Ecto neural progenitor cell (in vitro differentiated cells): ENCODE results near the gene HSPA1B.
"Not testable (repeated sequence)": the region's sequence is repeated elsewhere in the genome, so short reads cannot be mapped to it uniquely, and the experiment has no call there.

Experiments
- DNase-seq: peaks from one replicate; pipeline ENCODE4 v3.0.0-alpha.2; 2018; ENCODE audit warnings: low spot score

Gene HSPA1B

DNA sequence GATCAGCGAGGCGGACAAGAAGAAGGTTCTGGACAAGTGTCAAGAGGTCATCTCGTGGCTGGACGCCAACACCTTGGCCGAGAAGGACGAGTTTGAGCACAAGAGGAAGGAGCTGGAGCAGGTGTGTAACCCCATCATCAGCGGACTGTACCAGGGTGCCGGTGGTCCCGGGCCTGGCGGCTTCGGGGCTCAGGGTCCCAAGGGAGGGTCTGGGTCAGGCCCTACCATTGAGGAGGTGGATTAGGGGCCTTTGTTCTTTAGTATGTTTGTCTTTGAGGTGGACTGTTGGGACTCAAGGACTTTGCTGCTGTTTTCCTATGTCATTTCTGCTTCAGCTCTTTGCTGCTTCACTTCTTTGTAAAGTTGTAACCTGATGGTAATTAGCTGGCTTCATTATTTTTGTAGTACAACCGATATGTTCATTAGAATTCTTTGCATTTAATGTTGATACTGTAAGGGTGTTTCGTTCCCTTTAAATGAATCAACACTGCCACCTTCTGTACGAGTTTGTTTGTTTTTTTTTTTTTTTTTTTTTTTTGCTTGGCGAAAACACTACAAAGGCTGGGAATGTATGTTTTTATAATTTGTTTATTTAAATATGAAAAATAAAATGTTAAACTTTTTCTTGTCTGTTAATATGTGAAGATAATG is 2.2 kb downstream of the HSPA1B start:
- DNase-seq, result no peak

DNA sequence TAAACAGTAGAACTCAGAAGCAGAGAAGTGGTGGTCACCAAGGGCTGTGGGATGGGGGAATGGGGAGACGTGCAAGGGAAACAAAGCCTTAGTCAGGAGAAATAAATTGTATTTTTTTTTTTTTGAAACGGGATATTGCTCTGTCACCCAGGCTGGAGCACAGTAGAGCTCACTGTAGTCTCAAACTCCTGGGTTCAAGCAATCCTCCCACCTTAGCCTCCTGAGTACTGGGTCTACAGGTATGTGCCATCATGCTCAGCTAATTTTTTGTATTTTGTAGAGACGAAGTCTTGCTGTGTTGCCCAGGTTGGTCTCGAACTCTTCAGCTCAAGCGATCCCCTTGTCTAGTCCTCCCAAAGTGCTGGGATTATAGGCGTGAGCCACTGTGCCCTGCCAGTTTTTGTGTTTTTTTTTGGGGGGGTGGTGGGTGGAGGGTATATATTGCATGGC is 3.4 kb downstream of the HSPA1B start:
- no peak for DNase-seq

DNA sequence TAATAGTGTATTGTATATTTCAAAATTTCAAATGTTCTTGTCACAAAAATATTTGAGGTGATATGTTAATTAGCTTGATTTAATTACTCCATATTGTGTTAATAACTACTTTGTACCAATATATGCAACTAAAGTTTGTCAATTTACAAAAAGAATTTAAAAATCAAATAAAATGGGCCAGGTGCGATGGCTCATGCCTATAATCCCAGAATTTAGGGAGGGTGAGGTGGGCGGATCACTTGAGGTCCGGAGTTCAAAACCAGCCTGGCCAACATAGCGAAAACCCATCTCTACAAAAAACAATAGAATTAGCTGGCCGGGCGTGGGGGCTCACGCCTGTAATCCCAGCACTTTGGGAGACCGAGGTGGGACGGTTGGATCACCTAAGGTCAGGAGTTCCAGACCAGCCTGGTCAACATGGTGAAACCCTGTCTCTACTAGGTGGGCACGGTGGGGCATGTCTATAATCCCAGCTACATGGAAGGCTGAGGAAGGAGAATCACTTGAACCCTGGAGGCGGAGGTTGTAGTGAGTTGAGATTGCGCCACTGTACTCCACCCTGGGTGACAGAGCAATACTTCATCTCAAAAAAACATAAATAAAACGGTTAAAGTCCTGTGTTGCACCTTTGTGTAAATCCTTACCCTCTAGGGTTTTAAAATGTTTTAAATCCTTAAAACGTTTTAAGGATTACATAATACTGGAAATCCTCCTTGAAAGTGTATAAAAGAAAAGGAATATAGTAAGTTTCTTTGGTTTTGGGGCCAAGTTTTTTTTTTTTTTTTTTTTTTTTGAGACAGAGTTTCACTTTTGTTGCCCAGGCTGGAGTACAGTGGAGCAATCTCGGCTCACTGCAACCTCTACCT is 4.0 kb downstream of the HSPA1B start:
- no peak for DNase-seq

DNA sequence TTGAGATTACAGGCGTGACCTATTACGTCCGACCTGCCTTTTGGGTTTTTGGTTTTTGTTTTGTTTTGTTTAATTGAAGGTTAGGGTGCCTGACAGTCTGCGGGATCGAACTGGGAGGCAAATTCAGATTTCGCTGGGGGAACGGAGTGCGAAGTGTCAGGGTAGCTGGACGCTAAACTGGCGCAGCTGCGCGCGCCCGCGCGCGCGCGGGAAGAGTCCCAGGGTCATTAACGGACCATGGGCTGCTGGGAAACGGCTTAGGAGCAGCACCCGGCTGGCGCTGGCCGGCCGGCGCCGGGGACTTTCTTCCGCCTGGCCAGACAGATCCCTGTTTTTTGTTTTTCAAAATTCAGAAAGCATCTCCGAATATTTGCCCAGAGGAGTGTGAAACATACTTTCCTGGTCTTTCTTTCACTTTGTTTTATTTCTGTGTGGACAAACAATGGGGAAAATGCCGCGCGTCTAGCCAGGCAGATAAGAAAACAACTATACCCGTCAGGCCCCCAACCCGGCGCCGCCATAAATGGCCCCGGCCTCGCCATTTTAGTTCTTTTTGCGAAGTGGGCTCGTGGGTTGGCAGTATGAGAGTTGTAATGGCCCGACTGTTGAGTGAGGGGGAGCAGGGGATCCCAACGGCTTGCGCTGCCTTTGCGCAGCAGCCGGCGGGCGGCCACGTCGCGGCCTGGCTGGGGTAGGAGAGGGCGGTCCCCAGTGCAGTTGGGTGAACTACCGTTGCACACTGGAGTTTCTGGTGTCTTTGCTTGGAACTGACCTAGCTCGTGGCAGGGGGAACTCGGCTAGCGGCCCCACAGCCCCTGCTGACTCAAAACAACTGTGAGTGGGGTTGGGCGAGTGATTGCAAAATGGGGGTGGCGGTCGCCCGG is 7.1 kb downstream of the HSPA1B start:
- DNase-seq, result peak; percentile 88

DNA sequence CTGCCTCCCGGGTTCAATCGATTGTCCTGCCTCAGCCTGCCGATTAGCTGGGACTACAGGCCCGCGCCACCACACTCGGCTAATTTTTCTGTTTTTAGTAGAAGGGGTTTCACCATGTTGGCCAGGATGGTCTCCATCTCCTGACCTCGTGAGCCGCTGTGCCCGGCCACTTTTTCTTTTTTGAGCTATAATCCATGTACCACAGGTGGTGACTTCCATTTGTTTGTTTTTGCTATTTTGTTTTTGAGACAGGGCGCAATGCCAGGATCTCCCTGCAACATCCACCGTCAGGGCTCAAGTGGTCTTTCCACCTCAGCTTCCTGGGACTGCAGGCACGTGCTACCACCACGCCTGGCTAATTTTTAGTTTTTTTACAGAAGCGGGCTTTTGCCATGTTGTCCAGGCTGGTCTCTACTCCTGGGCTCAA is 8.5 kb downstream of the HSPA1B start:
- DNase-seq, result no peak

DNA sequence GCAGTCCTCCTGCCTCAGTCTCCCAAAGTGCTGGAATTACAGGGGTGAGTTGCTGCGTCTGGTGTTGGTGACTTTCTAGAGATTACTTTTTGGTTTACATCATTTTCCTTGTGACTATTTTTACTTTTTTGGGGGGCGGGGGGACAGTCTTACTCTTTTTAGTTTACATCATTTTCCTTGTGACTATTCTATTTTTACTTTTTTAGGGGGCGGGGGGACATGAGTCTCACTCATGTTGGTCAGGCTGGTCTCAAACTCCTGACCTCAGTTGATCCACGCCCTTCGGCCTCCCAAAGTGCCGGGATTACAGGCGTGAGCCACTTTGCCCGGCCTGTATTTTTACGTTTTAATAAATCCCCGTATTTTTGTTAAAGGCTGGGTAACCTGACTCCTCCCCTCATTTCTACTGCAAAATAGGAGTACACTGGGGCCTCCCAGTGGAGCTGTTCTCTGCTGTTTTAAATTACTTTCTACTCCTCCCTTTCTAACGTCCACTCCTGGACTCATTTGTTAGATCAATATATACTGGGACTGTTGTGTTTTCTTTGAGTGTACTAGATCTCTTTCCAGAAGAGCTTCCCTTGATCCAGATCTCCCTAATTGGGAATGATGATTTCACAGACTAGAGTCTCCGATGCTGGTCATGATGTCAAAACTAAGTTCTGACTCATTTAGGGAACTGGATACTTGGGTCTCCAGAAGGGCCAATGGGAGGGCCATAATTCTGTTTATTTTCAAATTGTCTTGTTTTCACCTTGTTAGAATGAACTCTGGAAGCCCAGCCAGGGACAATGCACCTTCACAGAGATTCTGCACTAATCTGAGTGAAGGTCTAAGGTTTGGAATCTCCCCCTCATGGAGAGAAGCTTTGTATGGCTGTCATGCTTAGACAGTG is 9.2 kb downstream of the HSPA1B start:
- DNase-seq, result no peak

DNA sequence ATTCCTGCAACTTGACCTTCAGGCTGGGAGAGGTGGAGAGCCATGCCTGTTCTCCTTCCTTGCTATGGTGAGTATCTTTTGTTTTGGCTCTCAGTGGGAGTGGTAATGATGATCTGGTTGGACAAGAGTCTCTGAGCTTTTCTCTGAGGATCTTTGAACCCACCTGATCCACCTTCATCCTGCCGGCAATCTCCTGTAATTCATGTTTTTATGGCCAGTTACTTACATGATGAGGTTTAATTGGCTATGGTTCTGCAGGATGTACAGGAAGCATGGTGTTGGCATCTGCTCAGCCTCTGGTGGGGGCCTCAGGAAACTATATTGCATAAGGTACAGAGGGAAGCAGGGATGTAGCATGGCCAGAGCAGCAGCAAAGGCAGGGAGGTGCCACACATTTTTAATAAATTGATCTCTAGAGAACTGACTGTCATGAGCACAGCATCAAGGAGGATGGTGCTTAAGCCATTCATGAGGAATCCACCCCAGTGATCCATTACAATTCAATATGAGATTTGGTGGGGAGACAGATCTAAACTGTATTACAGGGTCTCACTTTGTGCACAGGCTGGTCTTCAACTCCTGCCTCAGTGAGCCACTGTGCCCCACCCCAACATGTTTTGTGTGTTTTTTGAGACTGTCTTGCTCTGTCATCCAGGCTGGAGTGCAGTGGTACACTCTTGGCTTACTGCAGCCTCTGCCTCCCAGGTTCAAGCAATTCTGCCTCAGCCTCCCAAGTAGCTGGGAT is 10.0 kb downstream of the HSPA1B start:
- DNase-seq, result no peak

DNA sequence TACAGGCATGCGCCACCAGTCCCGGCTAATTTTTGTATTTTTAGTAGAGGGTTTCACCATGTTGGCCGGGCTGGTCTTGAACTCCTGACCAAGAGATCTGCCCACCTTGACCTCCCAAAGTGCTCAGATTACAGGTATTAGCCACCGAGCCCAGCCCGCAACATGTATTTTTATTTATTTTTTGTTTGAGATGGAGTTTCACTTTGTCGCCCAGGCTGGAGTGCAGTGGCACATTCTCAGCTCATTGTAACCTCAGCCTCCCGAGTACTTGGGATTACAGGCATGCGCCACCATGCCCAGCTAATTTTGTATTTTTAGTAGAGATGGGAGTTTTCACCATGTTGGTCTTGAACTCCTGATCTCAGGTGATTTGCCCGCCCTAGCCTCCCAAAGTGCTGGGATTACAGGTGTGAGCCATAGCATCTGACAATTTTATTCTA is 10.6 kb downstream of the HSPA1B start:
- not testable (repeated sequence) for DNase-seq

DNA sequence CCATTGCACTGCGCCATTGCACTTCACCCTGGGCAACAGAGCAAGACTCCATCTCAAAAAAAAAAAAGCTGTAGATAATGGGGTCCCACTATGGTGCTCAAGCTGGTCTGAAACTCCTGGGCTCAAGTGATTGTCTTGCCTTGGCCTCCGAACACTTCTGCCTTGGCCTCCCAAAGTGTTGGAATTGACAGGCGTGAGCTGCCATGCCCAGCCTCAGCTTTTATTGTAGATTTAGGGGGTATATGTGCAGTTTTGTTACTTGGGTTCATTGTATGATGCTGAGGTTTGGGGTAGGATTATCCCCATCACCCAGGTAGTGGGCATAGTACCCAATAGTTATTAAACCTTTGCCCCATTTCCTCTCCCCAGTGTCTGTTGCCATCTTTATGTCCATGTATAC is 11.4 kb downstream of the HSPA1B start:
- DNase-seq, result no peak

DNA sequence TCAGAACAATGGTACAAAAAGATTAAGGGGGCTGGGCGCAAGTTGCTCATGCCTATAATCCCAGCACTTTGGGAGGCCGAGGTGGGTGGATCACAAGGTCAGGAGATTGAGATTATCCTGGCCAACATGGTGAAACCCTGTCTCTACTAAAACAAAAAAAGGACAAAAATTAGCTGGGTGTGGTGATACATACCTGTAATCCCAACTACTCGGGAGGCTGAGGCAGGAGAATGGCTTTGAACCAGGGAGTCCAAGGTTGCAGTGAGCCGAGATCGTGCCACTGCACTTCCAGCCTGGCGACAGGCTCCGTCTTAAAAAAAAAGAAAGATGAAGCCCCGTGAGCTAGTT is 12.2 kb downstream of the HSPA1B start:
- not testable (repeated sequence) for DNase-seq

DNA sequence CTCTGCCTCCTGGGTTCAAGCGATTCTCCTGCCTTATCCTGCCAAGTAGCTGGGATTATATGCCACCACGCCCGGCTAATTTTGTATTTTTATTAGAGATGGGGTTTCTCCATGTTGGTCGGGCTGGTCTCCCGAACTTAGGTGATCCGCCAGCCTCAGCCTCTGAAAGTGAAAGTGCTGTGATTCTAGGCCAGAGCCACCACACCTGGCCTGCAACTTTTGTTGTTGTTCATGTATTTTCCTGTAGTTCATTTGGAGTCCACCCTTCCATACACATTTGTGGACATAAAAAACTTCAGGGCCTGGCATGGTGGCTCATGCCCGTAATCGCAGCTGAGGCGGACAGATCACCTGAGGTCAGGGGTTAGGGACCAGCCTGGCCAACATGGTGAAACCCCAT is 14.5 kb downstream of the HSPA1B start:
- DNase-seq, result no peak

DNA sequence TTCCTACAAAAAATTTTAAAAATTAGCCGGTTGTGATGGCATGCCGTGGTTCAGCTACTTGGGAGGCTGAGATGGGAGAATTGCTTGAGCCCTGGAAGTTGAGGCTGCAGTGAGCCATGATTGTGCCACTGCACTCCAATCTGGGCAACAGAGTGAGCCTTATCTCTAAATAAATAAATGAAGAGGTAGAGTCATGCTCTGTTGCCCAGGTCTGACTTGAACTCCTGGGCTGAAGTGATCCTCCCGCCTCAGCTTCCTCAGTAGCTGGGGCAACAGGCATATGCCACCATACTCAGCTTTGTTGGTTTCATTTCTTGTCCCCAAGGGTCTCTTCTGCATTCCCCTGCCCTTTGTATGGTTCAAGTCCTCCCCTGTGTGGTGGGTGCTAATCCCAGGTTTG is 17.0 kb downstream of the HSPA1B start:
- no peak for DNase-seq

DNA sequence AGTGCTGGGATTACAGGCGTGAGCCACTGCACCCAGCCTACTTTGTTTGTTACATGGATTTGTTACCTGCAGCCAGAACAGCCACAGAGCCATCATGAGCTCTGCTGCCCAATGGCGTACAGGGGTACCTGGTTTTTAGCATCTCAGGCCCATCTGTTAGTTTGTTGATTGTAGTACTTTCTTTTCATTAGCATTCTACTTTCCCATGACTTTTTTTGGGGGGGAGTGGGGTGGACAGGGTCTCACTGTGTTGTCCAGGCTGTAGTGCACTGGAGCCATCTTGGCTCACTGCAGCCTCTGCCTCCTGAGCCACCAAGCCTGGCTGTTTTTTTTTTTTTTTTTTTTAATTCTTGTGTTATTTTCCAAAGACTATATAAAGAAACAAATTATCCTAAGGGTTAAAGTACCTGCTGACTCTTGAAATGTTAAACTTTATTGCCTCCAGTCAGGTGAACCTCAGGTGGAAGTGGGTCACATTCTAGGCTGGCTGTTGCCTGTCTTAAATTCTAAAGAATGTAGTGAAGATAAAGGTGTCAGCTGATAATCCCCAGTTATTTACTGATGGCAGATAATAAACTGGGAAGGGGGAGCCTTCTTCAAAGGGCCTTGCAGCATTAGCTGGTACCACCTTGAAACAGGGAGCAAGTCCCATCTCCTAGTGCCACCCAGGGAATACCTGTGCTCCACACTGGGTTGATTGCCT is 19.9 kb downstream of the HSPA1B start:
- DNase-seq, result no peak

DNA sequence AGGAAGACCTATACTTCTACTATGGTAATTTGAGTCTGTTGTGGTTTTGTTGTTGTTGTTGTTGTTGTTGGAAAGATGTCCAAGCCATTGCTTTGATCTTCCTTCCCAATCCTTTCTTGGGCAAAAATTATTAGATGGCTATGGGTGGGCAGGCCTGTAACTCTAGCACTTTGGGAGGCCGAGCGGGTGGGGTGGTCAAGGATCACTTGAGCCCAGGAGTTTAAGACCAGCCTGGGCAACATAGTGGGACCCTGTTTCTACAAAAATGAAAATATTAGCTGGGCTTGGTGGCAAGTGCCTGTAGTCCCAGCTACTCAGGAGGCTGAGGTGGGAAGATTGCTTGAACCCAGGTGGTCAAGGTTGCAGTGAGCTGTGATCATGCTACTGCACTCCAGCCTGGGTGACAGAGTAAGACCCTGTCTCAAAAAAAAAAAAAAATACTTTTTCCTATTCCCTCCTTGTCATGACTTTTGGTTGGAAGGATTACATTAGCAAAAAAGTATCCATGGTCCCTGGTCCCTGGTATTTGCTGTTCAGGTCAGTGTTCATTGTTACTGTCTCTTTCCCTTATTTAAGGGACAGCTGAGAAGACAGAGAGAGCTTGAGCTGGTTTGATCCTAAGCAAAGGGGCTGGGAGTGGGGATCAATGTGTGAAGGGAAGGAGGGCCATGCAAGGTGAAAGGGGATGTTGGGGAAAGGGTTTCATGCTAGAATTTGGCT is 23.4 kb downstream of the HSPA1B start:
- DNase-seq, result no peak

DNA sequence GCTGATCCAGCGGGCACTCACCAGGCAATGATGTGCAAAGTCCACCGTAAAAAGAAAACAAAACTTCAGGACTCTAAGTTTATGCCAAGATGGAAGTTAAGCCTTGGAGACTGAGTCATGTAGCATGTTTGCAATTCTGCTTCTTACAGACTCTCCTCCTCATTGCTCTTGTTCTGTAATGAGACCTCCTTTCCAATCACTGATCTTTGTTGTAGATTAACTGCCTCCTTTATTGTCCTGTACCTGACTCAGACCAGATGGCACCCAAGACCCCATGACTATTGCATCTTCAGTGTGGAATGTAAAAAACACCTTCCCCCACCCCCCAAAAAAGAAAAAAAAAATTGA is 23.9 kb downstream of the HSPA1B start:
- DNase-seq, result no peak

DNA sequence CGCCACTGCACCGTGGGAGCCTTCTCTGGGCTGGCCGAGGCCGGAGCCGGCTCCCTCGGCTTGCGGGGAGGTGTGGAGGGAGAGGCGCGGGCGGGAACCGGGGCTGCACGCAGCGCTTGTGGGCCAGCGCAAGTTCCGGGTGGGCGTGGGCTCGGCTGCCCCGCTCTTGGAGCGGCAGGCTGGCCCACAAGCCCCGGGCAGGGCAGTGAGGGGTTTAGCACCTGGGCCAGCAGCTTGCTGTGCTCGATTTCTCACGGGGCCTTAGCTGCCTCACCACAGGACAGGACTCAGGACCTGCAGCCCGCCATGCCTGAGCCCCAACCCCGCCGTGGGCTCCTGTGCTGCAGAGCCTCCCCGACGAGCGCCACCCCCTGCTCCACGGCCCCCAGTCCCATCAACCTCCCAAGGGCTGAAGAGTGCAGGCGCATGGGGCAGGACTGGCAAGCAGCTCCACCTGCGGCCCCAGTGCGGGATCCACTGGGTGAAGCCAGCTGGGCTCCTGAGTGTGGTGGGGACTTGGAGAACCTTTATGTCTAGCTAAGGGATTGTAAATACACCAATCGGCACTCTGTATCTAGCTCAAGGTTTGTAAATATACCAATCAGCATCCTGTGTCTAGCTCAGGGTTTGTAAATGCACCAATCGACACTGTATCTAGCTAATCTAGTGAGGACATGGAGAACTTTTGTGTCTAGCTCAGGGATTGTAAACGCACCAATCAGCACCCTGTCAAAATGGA is 24.6 kb downstream of the HSPA1B start:
- not testable (repeated sequence) for DNase-seq

DNA sequence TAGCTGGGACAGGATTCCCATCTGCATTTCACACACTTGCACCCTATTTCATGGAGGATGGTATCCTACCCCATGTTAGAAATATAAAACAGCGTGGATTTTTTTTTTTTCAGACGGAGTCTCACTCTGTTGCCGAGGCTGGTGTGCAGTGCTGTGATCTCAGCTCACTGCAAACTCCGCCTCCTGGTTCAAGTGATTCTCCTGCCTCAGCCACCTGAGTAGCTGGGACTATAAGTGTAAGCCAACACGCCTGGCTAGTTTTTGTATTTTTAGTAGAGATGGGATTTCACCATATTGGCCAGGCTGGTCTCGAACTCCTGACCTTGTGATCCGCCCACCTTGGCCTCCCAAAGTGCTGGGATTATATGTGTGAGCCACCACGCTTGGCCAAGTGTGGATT is 30.2 kb downstream of the HSPA1B start:
- DNase-seq, result not testable (repeated sequence)

DNA sequence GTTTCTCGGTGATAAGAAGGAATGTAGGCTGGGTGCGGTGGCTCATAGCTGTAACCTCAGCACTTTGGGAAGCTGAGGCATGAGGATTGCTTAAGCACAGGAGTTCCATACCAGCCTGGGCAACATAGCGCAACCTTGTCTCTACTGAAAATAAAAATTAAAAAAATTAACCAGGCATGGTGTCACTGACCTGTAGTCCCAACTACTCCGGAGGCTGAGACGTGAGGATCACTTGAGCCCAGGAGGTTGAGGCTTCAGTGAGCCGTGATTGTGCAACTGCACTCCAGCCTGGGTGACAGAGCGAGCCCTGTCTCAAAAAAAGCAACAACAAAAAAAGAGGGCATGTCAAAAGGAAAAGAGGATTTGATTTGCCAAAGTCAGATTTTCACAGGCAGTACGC is 31.2 kb downstream of the HSPA1B start:
- DNase-seq, result no peak

DNA sequence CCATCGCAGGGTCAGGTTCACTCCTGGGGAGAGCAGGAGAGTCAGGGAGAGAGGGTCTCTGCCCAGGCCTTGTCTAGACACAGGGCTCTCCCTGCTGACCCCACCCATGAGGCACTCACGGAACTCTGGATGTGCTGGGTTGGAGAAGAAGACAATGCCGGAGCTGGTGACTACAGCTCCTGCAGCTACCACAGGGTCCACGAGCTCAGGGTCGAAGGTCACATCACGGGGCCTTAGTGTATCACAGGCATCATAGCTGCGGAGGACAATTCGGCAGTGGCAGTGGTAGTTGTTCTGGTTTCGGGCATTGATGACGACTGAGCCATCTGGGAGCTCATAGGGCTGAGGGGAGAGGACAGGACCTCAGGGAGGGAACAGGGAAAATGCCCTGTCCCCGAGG is 32.4 kb downstream of the HSPA1B start:
- DNase-seq, result no peak
